HG03280 (cell line): ENCODE data around the gene SUDS3.
"Not testable (repeated sequence)": the region's sequence is repeated elsewhere in the genome, so short reads cannot be mapped to it uniquely, and the experiment has no call there.

Experiments
- ATAC-seq: cut with Tn5 transposase; IDR thresholded peaks from one replicate; pipeline ENCODE4 v1.9.1; 2021; ENCODE audit warnings: mild to moderate bottlenecking, moderate library complexity; ENCODE audit not compliant: unreplicated experiment

Gene SUDS3

DNA sequence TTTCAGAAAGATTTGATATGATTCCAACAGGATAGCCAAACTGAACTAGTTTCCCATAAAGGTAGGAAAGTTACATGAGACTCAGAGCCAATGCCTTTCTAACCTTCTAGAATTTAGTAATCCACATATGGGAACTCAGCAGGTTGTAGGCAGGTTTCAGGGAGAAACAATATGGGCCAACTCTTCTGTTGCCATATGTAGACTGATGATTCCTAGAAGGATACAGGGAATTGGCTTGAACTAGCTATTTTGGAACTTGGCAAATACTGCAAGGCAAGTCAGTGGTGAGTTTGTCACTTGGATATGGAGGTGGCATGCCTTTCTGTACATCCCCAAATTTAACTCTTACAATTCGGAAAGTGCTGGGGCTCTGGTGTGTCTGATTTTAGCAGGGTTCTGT, 15.5 kb downstream of the SUDS3 start:
- ATAC-seq, result no peak

DNA sequence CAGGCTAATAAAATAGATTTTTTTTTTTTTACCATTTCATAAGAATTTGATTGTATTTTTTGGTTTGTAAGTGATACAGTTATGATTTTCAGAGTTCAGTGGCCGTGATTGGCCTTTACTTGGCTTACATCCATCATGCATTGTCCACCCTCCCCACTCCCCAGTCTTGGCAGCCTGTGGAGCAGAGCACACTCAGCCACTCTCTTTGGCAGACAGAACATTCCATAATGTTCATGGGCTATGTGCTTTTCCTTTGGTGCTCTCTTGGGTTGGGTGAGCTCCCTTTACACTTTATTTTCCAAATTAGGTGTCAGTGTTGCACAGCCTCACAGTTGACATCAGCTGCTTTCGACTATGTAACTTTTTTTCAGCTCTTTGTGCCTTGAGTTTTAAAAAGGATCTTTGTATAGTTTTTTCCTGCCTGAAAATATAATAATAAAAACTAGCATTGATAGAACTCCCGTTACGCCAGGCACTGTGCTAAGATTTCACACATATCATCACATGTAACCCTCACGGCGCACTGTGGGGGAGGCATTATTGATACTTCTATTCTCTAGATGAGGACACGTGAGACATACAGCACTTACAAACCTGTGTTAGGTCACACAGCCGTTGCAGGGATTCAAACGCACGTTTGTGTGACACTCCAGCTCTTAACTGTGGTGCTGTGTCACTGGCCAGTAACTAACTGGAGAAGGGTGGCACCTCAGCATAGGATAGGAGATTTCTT, 21.5 kb downstream of the SUDS3 start:
- ATAC-seq, result no peak

DNA sequence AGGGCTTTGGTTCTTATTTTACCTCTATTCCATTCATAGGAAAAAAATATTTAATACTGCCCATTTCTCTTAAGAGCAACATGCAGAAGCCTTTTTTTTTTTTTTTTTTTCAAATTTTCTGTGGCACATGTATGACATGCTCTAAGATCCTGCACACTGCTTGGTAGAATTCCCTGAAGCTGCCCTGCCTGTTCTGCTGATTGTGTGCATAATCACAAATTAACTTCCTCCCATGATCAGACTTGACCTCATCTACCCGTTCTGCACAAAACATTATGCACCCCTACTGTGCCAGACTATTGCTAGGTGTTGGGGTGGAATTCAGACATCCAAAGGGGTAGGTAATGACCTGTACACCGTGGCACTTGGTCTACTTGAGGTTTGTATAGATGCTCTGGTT, 22.2 kb downstream of the SUDS3 start:
- ATAC-seq, result no peak

DNA sequence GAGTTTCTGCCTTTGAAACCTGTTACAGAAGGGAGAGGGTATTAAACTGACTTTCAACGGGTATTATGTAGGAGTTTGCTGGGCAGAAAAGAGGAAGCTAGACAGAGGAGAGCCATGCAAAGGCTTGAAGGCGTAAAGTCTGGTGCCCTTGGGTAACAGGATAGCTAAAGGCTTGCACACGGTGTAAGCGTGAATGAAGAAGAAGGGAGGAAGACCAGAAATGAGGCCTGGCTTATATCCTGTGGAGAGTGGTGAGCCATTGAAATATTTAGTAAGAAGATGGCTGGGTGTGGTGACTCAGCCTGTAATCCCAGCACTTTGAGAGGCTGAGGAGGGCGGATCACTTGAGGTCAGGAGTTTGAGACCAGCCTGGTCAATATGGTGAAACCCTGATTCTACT, 22.6 kb downstream of the SUDS3 start:
- no peak for ATAC-seq

DNA sequence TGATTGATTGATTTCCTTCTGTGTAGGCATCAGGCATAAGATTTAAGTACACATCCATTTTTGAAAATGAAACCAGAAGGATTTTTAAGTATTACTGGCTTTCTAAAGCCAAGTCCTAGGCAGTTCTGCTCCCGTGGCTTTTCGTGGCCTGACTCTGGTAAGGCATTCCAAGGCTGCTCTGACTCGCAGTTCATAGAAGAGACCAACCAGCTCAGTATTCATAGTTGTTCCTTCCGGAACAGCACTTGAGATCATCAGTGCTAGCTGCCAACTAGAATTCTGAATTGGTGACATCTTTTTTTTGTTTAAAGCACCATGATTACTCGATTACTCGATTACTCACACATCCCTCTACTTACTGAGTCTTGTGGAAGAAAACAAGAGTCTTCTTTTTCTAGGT, 25.9 kb downstream of the SUDS3 start:
- no peak for ATAC-seq

DNA sequence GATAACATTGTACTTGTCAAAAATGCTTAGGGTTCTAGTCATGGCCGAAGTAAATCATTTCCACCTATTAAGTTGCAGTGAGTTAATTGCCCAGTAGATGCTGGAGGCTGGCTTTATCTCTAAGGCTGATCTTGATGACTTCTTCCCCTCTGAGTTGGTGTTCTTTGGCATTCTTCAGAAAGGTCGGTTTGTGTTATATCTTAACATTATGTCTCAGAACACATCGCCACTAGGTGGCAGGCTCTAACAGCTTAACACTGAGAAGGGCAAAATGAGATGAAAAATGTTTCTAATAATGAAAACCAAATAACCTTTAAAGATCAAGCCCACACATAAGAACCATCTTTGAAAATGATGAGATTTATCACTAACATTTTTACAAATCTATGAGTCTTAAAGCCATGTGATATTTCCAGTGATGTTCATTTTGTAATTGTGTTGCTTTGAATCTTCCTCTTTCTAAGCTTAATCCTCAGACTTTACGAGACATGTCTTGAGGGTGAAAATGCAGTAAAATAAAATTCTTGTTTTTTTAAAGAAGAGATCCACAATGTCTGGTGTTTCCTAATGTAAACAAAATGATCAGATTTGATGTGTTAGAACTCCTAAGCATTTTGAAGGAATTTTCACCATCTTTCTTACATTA, 28.6 kb downstream of the SUDS3 start:
- ATAC-seq, result no peak

DNA sequence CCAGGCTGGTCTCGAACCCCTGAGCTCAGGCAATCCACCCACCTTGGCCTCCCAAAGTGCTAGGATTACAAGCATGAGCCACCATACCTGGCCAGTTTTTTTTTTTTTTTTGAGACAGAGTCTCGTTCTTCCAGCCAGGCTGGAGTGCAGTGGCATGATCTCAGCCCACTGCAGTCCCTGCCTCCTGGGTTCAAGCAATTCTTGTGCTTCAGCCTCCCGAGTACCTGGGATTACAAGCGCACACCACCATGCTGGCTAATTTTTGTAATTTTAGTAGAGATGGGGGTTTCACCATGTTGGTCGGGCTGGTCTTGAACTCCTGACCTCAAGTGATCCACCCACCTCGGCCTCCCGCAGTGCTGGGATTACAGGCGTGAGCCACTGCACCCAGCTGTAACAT, 31.9 kb downstream of the SUDS3 start:
- not testable (repeated sequence) for ATAC-seq

DNA sequence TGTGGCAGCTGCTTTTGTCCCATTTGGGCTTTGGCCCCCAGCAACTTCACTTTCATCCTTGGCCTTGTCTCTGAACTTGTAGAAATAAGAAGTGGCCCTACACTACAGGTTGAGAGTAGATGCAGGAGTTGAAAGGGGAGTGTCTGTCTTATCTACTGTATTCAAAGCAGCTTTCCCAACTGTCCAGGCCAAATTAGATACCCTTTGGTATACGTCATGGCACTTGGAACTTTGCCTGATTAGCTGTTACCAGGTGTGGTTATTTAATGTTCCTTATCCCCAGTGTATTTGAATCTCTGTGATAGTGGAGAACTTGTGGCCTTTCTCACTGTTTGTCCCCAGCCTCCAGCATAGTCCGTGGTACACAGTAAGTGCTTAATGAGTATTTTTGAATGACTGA, 33.5 kb downstream of the SUDS3 start:
- ATAC-seq, result no peak

DNA sequence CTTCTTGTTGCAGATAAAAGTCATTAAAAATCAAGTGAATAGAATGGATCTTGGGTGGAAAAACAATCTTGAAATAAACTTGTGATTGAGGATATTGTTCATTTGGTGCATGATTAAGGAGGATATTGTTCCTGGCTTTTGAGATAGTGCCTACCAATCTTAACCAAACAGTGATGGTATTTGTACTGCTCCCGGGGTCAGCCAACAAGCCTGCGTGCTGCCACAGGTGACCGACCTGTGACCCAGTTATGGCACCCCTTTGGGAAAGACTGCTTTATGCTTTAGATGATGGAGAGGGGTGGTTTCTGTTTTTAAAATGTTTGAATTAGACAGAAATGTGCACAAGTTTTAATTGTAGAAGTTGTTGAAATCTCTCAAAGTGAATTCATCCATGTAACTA, 41.6 kb downstream of the SUDS3 start:
- no peak for ATAC-seq

DNA sequence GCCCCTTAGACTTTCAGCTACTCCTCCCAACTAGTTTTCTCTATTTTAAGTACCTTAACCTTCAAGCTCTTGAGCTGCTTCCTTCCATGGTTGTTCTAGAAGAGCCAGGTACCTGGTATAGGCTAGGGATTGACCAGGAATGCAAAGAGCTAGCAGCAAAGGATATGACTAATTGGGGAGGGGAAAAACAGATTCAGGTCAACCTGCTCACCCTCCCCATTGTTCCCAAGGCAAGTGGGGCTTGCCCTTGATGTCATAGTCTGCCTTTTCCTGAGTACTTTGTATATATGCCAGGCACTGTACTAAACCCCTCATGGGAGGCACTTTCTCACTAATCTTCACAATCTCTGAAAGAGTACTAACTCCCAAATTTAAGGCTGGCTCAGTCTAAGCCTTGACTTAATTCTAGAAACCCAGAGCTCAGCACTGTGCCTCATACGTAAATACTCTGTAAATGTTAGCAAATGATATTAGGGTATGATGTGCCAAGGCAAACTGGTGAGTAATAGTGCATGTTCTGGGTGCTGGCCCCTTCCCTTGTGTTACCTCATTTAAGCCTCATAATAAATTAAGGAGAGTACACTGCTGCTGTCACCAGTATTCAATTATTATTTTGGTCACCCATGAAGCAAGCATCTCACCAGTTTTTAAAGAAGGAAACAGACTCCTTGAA, 42.2 kb downstream of the SUDS3 start:
- no peak for ATAC-seq

DNA sequence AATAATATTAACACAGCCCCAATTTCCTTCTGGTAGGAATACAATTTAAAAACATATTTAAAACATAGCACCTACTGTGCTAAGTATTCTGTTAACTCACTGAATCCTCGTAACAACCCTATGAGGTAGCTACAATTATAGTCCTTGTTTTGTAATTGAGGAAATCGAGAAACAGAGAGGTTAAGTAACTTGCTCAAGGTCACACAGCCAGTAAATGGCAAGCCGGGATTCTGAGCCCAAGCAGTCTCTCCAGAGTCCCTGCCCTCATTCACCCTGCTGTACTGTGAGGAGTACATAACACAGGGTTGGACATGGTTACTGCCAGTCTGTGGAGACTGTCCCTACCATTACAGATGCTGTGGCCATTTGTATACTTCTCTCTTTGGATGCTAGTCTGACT, 44.3 kb downstream of the SUDS3 start:
- no peak for ATAC-seq

DNA sequence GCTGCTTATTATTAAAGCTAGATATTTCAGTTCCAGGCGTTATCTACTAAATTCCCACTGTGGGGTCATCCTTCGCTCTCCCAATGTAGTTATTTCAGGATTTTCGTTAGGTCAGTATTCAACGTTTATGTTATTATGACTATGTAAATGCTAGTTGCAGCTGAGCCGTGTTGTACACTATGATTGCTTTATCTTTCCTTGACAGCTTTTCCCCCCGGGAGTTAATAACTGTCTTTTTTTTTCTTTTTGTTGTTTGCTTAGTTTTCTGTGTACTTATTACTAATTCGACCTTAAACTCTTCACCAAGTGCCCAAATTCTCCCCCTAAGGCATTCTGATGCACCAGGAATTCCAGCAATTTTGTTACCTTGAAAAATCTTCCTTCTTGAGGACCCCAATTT, 48.5 kb downstream of the SUDS3 start:
- ATAC-seq, result no peak

DNA sequence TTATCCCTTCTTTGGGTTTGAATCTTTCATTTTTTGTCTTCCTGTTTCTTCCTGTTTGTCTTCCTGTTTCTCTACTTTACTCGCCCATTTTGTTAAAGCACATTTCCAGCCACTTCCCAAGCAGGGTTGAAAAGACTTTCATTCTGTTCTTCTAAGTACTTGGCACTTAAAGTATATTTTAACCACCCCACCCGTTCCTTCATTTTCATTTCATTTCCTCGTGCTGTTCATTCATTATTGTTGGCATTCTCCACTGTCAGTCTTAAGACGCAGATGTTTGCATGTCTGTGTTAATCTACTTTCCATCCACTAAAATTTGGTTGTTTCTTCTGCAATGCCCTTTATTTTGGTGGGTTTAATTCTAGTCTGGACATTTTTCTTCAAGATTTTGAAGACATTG, 49.0 kb downstream of the SUDS3 start:
- ATAC-seq, result no peak

DNA sequence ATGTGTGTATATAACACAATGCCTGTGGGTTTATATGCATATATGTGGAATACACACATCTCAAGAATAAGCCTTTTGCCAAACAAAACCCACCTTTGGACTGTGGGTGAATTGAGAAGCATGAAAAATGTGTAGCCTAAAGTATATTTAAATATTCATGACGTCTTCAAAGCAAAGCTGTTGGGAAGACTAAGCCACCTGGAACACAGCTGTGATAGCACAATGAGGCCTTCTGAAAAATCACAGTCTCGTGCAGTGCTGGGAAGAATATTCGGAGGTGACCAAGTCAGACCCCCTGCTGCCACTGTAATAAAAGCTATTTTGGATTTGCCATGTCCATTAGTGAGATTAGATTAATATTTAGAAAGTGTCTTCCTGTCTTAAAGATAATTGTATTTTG, 51.5 kb downstream of the SUDS3 start:
- no peak for ATAC-seq

DNA sequence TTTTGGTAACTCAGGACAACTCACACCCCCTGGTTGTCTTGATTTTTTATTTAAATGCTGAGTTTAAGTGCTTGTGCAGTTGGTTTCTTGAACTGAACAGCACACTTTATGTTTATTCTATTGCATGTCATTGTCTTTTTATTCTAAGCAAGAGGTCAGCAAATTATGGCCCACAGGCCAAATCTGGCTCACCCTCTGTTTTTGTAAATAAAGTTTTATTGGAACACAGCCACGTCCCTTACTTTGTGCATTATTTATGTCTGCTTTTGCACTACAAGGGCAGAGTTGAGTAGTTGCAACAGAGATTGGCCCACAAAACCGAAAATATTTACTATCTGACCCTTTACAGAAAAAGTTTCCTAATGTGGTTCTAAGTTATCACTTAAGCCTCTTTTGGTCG, 52.3 kb downstream of the SUDS3 start:
- no peak for ATAC-seq

DNA sequence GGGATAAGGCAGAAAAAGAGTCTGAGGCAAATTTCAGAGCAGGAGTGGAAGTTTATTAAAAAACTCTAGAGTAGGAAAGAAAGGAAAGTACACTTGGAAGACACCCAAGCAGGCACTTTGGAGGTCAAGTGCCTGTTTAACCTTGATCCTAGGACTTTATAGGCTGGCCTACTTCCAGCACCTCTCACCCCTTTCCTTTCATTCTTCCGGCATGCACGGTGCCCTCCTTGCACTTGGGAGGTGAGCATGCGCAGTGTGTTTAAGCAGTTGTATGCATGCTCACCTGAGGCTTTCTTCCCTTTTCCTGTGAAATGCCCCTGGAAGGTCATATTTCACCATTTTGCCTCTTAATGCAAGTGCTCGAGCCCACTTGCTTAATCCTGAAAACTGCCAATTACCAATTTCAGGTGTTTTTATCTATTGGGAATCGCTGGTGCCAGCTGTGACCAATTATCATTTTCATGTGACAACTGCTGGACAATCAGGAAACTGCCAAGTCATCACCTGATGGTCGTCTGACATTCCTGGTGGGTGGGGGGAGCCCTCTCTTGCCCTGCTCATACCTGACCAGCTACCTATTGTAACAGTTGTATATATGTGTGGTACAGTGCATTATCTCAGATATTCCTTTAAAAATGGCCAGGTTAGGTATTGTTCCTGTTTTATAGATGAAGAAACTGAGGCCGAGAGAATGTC, 53.5 kb downstream of the SUDS3 start:
- ATAC-seq, result no peak

DNA sequence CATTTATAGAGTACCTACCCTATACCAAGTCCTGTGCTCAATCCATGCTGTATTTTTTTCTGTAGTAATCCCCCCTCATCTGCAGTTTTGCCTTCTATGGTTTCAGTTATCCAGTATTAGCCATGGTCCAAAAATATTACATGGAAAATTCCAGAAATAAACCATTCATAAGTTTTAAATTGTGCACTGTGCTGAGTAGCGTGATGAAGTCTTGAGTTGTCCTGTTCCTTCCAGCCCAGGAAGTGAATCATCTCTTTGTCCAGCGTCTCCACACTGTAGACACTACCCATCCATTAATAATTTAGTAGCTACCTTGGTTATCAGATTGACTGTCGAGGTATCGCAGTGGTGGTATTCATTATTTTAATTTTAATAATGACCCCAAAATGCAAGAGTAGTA, 54.2 kb downstream of the SUDS3 start:
- ATAC-seq, result no peak

DNA sequence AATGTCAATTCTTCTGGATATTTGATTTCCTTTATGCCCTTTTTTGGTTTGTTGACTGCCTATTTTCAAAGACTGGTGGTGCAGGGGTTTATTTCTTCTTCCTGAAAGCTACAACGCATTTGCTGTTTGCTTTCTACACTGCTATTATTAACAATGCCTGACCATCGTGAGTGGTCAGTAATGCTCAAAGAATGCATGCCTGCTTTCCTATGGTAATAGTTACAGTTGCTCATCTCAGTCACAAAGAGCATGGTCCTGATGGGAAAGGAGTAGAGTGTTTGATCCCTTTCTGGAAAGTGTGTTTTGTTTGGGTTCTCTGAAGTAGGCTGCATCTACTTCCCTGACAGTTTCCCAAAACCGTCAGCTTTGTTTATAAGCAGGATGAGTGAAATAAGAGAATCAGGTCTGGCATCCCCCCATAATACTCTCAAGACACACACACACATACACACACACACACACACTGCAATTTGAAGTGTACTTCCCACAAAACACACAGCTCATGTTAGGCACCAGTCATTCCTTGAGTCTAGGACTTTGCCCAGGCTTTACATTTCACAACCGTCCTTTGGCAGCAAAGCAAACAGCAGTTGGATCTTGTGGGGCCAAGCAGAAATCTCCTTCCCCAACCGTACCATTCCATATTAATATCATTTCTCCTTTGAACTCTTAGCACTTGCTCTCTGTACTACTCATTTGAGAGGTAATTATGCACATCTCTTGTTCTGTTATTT, 56.6 kb downstream of the SUDS3 start:
- no peak for ATAC-seq

DNA sequence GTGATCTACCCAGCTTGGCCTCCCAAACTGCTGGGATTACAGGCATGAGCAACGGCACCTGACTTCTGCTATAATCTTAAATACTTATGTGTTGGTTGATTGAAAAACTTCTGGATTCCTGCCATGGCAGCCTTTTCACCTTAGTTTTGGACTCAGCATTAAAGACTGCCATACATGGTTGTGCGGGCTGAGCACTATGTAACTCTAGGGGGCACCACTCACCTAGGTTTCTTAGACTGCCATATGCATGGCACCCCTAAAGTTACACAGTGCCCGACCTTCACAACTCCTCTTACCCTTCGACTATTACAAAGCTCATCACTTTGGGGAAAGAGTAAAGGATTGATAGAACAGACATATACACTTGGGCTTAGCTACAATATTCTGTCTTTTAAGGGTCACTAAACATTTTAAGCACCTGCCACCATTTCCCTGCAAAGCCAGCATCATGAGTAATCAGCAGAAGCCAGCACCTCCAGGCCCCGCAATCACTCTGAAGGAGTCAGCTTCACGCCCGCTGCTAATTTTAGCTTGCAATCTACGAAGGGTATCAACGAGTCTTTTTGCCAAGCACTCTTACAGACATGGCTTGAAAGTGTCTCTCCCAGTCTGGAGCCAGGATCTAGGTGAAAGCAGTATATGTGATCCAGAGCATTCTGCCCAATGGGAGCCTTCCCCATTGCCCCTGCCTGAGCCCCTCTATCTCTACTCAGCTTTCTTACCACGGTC, 59.8 kb downstream of the SUDS3 start:
- ATAC-seq, result no peak

DNA sequence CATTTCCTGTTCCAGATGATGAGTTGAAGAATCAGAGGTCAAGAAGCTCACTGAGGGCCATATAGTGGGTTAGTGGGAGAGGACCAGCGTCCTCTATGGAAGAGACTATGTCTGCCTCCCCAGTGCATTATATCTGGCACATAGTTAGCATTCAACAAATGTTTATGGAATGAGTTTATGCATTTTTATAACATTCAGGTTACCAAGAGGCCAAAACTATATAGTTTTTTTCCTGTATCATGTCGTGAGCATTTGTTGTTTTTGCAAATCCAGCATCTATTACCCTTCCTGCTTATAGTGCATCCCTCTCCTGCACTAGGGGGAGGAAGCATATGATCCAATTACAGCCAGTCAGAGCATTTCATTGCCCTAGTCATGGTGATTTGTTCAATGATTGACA, 60.6 kb downstream of the SUDS3 start:
- no peak for ATAC-seq
